Neural progenitor cell (in vitro differentiated cells): ENCODE data around the gene RASL11B.

ENCODE experiments used
- CTCF ChIP-seq: fragments of 200-600 bp; sonication (generic); IDR thresholded peaks from 2 replicates; pipeline ENCODE4 v1.5.1; 2017; ENCODE audit warnings: antibody characterized with exemption, mild to moderate bottlenecking
- EZH2 ChIP-seq: fragments of 200-600 bp; sonication (generic); IDR thresholded peaks from 2 replicates; pipeline ENCODE4 v1.6.1; 2017; ENCODE audit warnings: antibody characterized with exemption, mild to moderate bottlenecking, moderate library complexity

GRCh38 chr4:52911684-52912294 lies 49.7 kb downstream of the RASL11B start:
- no peak for TF ChIP-seq EZH2
- peak; percentile 91 for TF ChIP-seq CTCF
